Jurkat, Clone E6-1 (cell line): ENCODE data around the gene GANC.

ENCODE experiments used
- DNase-seq: peaks from one replicate; pipeline ENCODE4 v3.0.0-alpha.2; 2011; ENCODE audit warnings: low read depth, low spot score
- H3K4me3 ChIP-seq: 2 replicates; pipeline ENCODE4 v1.5.1; 2011; ENCODE audit warnings: mild to moderate bottlenecking, low read length, control low read depth, moderate library complexity

The GANC gene

DNA sequence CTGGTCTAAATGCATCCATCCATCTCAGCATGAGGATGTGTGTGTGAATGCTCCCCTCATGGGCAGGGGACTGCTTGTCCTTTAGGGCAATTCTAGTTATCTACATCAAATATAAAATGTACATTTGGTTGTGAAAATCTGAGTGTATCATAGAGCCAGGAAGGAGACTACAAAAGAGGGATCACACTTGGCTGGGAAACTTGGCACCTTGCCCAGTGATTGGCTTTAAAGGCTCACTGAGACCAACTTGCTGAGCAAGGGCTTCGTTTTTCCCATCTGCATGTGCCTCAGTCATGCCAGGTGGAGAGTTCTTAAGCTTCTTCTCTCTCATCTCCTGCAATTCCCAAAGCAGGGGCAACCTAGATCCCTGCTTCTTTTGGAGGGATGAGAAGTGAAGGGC lies 91.5 kb downstream of the GANC start:
- H3K4me3 ChIP-seq: no peak overlapping the region
- DNase-seq: no peak

DNA sequence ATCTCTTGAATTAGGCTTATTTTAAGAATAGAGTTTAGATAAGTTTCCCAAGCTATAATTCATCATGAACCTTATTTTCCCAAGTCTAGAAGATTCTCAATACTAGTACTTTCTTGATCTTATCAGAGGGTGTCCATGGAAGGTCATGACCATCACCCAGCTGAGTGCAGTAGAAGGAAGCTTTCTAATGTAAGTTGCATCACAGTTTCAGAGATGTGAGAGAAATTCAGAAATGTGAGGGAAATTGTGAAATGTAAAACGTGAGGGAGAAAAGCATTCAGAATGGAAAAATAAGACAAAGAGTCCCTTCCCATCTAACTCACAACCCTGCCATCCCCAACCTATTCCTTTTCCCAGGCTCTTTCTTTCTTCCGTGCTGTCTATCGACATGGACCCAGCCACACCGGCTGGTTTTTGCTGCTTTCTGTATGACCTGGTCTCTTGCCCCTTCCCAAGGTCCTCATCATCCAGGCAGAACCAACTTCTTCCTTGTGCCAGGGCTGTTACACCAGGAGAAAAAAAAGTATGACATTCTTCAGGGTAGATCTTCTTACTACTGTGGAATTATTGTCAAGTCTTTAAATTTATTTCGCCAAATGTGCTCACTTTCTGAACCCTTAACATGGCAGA lies 93.0 kb downstream of the GANC start:
- H3K4me3 ChIP-seq: no peak overlapping the region
- DNase-seq: no peak

DNA sequence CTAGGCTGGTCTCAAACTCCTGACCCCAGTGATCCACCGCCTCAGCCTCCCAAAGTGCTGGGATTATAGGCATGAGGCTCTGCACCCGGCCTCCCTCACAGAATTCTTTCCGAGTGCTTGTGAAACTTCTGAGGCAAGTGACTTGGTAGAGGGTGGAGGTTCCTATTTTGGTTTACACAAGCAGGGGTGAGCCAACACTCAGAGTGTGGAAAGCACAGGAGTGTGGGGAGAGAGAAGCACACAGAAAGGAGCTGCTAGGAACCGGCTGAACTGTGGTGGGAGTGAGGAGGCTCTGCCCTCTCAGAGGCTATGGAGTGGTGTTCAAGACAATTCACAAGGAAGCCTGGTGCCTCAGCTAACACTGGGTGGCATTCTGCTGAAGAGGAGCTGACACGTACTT lies 94.0 kb downstream of the GANC start:
- no peak for DNase-seq
- H3K4me3 ChIP-seq: no peak overlapping the region

DNA sequence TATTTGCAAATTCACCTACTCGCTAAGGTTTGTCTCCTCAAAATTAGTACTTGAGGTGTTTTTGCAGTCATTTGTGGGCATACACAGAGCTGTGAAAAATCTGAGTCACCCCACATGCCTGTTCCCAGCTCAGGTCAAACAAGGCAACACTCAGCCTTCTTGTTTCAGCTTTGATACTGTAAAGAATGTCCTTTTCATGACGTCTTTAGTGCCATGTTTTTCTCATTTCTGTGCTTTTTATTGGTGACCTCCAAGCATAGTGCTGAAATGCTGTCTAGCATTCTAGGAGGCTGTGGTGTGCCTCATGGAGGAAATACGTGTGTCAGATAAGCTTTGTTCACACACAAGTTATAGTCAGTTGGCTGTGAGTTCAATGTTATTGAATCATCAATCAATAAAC lies 95.1 kb downstream of the GANC start:
- no peak overlapping the region for H3K4me3 ChIP-seq
- DNase-seq: no peak

DNA sequence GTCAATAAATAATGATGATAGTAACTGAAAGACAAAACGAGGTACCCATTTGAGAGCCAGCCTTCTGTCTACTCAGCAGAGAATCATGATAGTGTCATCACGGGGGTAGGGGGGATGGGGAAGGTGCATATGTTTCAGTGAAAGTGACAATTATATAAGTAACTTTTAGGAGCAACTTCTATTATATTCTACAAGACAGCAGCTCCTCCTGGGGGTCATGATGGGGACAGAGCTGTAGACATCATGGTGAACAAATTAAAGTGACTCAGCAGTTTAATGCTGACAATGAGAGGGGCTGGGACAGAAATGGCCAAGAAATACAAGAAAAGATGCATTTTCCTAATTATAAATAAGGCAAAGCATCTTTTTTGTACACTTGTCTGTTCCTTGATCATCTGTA lies 98.1 kb downstream of the GANC start:
- peak; percentile 28 for DNase-seq
- no peak overlapping the region for H3K4me3 ChIP-seq

DNA sequence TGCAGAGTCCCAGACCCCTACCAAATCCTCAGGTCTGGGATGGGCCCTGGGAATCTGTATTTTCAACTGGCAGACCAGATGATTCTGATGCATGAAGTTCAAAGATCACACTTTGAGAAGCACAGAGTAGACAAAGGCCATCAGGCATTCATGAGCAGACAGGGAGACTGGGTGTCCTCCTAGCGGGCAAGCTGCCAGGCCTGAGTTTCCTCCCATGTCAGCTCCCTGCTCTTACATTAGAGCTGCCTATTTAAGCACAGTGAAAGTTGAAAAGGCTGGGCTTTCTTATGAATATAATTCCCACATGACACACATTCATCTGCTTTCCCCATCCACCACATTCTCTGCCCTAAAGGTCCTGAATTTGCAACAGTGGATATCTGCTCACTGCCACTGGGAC lies 100.3 kb downstream of the GANC start:
- DNase-seq: no peak
- no peak overlapping the region for H3K4me3 ChIP-seq

GRCh38 chr15:42373936-42374335 lies 100.9 kb downstream of the GANC start:
- no peak overlapping the region for H3K4me3 ChIP-seq
- DNase-seq: no peak

GRCh38 chr15:42374810-42375209 lies 101.8 kb downstream of the GANC start:
- no peak for DNase-seq
- no peak overlapping the region for H3K4me3 ChIP-seq

- no peak overlapping the region for H3K4me3 ChIP-seq
- DNase-seq: no peak
These were observed 102.3 kb downstream of the GANC start for GRCh38 chr15:42375252-42375651.

DNA sequence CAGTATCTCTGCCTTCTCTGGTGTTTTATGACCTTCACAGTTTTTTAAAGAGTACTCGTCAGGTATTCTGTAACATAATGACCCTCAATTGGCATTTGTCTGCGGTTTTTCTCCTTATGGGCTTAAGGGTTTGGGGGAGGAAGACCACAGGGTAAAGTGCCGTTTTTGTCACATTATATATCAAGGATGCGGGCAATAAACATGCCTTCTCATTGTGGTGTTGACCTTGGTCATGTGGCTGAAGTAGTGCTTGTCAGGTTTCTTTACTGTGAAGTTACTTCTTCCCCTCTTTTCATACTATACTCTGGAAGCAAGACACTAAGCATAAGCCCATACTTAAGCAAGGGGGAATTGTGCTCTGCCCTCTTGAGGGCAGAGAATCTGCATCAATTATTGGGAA lies 102.9 kb downstream of the GANC start:
- H3K4me3 ChIP-seq: no peak overlapping the region
- no peak for DNase-seq

- H3K4me3 ChIP-seq: no peak overlapping the region
- no peak for DNase-seq
These were observed 105.0 kb downstream of the GANC start for GRCh38 chr15:42378011-42378410.

DNA sequence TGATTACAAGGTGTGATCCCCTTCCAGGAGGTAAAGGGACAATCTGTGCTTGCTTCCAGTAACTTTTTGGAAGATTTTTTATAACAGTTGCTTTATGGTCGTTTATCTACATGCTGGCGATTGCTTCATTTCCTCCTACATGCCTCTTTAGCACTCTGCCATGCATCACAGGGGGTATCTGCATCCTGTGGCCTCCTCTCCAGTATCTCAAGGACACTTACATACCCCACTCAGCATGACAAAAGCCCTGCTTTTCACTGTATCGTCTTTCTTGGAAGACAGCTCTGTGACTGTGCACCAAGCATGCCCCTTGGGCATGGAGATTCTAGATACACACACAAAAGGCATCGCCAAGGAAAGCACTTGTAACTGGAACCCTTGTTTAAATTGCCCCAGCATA lies 111.6 kb downstream of the GANC start:
- DNase-seq: no peak
- H3K4me3 ChIP-seq: no peak overlapping the region

DNA sequence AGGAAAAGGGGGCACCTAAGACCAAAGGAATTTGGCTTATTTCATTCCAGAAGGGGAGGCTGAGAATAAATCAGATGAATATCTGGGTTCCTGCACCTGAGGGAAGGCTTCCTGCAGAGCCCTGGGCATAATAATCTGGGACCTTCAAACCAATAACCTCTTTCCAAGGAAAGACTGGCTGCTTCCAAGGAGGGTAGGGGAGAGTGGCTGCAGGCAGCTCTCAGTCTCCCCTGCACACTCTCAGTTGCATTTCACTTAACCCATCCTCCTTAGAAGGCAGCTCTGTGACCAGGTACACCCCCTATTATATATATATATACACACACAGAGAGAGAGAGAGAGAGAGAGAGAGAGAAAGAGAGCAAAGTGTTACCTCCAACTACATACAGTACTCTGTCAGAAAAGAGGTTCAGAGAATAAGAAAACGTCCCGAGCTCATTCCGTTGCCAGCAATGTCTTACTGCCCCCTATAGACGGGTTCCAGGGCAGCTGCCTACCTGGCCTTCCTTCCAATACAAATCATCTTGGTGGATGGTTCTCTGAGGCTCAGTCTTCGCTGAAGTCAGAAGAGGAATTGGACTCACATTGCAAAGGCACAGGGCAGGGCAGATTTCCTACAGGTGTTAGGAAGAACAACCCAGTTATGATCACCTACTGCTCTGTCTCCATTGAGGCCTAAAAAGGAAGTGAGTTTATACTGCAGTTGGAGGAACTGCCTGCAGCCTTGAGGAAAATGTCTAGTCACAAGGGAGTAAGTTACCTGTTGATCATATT lies 112.4 kb downstream of the GANC start:
- DNase-seq: peak; percentile 55
- no peak overlapping the region for H3K4me3 ChIP-seq

- DNase-seq: no peak
- no peak overlapping the region for H3K4me3 ChIP-seq
These were observed 113.1 kb downstream of the GANC start for GRCh38 chr15:42385980-42386700.

DNA sequence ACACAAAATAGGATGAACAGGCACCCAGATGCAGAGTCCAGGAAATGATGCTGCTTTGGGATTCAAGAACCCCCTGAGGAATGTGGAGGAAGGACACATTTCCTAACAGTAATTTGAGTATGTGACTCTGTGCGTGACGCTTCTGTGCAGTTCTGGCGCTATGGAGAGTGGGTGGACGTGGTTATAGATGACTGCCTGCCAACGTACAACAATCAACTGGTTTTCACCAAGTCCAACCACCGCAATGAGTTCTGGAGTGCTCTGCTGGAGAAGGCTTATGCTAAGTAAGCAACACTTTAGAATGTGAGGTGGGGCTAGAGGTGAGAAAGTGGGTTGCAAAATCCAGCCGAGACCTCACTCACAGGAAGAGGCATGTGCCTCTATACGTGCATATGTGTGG lies 114.6 kb downstream of the GANC start:
- no peak overlapping the region for H3K4me3 ChIP-seq
- DNase-seq: no peak

- no peak overlapping the region for H3K4me3 ChIP-seq
- no peak for DNase-seq
These were observed 119.5 kb downstream of the GANC start for GRCh38 chr15:42392309-42393024.

- no peak for DNase-seq
- H3K4me3 ChIP-seq: no peak overlapping the region
These were observed 121.1 kb downstream of the GANC start for GRCh38 chr15:42394106-42394505.

DNA sequence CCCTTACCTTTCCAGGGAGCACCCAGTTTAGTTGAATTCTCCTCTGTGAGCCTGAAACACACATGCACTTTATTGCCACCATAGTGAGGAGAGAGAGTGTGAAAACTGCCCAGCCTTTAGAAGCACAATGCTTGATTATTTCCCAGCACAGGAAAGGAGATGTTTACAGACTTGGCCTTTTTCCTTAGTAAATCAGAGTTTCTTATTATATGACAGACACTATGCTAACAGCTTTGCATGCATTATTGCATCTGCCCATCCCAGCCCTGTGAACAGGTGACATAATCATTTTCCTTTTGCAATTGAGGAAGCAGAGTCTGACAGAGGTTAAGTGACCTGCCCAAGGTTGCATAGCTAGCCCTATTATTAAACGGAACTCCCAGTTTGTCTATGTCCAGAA lies 122.8 kb downstream of the GANC start:
- no peak overlapping the region for H3K4me3 ChIP-seq
- DNase-seq: no peak

DNA sequence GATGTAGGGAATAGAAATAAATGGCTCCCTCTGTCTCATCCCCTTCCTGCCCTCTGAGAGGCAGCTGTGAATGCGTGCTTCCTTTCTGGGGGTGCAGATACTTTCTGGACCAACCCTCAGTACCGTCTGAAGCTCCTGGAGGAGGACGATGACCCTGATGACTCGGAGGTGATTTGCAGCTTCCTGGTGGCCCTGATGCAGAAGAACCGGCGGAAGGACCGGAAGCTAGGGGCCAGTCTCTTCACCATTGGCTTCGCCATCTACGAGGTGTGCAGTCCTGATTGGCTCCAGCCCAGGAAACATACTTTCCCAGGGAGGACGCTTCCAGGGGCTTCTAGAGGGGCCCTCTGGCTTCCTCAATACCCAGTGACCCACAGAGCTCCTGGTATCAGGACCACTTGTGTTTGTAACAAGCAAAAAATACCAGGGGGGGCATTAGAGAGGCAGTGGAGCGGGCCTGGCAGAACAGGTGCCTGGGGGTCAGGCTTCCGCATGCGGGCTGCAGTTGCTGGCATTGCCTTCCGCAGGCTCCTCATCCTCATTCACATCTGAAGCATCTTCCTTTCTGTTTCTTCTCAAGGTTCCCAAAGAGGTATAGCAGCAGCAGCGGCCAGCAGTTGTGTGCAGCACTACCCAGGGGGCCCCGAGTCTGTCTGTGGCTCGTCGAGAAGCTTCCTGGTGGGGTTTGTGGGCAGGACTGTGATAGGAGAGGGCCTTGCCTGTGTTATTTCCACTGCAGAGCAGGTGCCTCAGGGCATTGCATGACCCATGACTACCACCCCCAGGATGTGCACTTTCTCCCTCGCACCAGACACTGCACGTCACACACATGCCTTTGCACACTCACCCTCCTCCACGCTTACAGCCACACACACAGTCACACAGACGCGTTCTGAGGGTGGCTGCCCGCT lies 128.8 kb downstream of the GANC start:
- peak; percentile 28 for DNase-seq
- H3K4me3 ChIP-seq: no peak overlapping the region
